Activated CD8-positive, alpha-beta memory T cell treated with anti-CD3 and anti-CD28 coated beads, Interleukin-2, amount 50 U/mL, for 4 hours (primary cell): Measurements from ENCODE around the gene SRSF9.
"Not testable (repeated sequence)": the region's sequence is repeated elsewhere in the genome, so short reads cannot be mapped to it uniquely, and the experiment has no call there.

Experiments used
- DNase-seq: peaks from one replicate; pipeline ENCODE4 v3.0.0-alpha.2; 2020

SRSF9 gene

GRCh38 chr12:120447992-120448391 lies 21.6 kb downstream of the SRSF9 start:
- no peak for DNase-seq

GRCh38 chr12:120446844-120447178 lies 22.7 kb downstream of the SRSF9 start:
- DNase-seq = not testable (repeated sequence)

DNA sequence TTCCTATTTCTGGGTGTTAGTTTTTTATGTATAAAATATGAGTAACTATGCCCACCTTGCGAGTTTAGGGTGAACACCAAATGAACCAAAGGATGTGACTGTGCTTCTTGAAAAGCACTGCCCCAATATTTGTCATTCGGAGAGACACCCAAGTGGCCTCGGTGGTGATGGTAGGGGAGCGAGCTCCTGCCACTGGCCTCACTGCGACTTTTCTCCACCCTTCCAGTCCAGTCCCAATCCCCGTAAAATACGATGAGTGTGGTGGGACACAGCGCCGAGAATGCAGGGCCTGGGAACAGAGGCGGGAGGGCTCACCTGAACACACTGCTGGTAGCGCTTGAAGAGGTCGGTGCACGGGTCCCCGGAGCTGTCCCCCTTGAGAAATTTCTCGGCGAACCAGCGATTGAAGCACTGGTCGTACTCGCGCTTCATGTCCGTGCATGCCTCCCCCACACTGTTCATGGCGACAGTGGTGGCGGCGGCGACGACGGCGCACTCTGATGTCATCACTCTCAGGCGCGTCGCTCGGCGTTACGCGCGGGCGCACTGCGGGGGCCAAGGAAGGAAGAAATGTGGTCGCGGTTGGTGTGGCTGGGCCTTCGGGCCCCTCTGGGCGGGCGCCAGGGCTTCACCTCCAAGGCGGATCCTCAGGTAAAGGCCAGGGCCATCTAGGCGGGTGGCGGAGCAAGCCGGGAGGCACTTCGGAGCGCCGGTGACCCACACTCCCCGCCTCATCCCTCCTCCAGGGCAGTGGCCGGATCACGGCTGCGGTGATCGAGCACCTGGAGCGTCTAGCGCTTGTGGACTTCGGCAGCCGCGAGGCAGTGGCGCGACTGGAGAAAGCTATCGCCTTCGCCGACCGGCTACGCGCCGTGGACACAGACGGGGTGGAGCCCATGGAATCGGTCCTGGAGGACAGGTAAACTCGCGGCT lies 23.4 kb downstream of the SRSF9 start, which contains the start of the genes GATC and TRIAP1:
GATC (plus strand) TSS at position 534 of the 933 bp plus-strand sequence; CDS start at position 571, 37 bp downstream.
TRIAP1 (minus strand) TSS at position 474 of the 933 bp plus-strand sequence; CDS start at position 462, 12 bp downstream.
- DNase-seq = peak; percentile 92

DNA sequence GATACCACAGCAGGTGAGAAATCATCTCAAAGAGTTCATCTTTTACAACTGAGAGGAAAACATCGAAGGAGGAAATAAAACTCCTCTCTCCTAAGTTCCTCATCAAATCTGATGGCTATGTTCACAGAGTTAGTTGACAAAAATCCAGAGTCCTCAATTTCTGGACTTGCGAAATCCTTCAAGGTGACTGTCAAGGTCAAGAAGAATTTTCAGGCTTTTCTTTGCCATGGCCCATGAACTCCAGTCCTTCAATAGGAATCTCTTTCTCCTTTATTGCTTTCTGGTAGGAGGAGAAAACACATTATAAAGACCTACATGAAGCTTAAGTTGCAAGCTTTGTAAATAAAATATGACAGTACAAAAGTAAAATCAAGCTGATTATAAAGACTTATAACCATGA lies 24.9 kb downstream of the SRSF9 start:
- no peak for DNase-seq

DNA sequence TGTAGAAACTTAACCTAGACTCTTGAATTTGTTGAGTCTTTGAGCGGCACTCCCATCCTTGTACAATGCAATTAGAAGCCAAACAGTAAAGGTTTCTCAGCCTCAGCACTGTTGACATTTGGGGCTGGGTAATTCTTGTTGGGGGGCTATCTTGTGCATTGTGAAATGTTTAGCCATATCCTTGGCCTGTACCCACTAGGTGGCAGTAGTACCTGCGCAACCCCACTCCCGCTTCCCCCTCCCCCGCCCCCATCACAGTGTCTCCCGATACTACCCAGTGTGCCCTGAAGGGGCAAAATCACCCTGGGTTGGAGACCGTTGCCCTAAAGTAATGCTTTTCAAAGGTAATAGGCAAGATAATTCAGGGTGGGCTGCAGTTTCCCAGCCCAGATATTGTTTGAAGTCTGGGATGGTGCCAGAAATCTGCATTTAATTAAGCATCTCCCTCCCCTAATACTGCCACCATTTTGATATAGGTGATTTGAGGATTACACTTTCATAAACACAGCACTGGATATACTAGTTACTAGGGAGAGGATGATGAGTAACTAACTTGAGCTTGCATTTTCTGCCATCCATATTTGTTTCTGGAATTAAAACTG lies 29.8 kb downstream of the SRSF9 start:
- DNase-seq = peak; percentile 74

DNA sequence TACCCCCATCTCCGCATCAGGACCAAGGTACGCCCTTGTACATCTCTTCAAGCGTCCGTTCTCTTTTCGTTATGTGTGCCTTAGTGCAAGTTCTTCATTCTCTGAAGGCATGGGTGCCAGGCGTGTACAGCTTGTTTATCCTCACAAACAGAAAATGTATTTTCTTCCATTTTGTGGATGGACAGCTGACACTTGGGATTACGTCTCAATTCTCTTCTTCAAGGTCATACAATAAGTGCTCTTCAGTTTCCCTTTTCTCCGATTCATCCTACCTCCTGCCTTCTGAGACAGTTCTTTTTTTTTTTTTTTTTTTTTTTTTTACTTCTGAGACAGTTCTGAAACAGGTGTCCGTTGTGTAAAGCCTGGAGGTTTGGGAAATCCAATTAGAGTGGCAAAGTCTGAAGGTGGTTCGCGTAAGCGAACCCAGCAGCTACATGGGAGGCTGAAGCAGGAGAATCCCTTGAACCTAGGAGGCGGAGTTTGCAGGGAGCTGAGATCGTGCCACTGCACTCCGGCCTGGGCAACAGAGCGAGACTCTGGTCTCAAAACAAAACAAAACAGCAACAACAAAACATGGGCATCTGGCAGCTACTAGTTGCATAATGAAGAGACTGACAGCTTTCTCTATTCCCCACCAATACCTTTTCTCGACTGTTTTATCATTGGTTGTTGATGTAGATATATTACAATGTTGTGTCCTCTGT lies 30.9 kb downstream of the SRSF9 start:
- DNase-seq = no peak

DNA sequence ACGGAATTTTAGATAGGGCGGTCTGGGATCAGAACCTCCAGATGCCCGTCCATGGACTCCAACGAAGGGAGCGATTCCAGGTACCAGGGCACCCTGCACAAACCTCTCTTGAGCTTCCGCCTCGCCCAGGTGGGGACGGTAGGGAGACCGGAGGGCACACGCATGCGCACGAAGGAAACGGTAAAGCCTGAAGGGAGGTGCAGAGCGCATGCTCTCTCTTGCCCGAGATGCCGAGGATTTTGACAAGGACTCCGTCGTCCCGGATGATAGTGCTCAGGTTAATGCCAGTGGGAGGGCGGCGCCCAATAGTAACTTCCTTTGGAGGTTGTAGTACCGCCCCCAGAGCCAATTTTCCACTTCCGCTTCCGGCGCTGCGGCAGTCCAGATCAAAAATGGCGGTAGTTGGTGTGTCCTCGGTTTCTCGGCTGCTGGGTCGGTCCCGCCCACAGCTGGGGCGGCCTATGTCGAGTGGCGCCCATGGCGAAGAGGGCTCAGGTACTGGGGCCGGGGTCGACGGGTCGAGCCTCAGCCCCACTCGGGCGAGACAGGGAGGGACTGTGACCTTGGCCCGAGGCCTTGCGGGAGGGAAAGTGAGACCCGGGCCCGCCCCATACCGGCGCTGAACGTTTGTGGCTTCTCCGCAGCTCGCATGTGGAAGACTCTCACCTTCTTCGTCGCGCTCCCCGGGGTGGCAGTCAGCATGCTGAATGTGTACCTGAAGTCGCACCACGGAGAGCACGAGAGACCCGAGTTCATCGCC lies 31.6 kb downstream of the SRSF9 start, which contains the start of gene COX6A1:
COX6A1 (plus strand) TSS at position 379 of the 760 bp plus-strand sequence; CDS start at position 393, 14 bp downstream.
- DNase-seq = peak; percentile 94

DNA sequence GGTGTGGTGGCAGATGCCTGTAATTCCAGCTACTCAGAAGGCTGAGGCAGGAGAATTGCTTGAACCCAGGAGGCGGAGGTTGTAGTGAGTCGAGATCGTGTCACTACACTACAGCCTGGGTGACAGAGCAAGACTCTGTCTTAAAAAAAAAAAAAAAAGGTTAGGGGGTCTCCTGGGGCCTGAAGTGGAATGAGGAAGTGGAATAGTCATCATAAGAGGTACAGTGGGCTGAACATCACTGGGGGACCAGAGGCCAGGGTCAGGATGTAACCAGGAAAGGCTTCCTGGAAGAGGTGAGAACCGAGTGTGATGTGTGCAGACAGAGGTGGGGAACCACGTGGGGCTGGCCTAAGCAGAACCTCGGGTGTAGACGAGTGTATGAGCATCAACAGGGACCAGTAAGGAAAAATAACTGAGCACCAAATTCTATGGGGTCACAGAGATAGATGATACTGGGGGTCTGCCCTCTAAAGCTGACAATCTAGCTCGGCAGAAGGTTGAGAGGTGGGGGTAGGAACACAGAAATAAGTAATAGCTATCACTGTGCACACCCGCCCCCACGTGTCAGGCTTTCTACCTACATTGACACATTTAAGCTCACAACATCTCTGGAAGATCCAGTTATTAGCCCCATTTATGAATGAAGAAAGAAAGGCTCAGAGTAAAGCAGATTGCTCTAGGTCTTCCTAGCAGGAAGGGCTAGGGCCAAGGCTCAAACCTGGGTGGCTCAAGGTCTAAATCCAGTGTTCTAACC lies 36.6 kb downstream of the SRSF9 start:
- no peak for DNase-seq

GRCh38 chr12:120429368-120429767 lies 40.2 kb downstream of the SRSF9 start:
- DNase-seq = no peak

DNA sequence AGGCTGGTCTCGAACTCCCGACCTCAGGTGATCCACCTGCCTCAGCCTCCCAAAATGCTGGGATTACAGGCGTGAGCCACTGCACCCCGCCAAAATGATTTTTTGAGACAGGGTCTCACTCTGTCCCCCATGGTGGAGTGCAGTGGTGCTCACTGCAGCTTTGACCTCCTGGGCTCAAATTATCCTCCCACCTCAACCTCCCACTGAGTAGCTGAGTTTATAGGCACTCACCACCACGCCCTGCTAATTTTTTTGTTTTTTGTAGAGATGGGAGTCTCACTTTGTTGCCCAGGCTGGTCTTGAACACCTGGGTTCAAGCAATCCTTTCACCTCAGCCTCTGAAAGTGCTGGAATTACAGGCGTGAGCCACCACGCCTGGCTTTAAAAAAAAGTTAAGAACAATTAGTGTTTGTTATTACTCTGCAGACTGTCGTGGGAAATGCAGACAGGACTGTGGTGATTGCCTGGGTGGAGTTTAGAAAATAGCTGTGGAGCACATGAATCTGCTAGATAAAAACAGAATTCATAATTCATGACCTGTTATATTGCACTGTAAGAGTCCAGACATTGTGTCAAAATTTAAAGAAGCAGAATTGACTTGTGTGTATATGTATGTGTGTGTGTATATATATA lies 40.8 kb downstream of the SRSF9 start:
- no peak for DNase-seq

GRCh38 chr12:120425797-120426196 lies 43.8 kb downstream of the SRSF9 start:
- no peak for DNase-seq

DNA sequence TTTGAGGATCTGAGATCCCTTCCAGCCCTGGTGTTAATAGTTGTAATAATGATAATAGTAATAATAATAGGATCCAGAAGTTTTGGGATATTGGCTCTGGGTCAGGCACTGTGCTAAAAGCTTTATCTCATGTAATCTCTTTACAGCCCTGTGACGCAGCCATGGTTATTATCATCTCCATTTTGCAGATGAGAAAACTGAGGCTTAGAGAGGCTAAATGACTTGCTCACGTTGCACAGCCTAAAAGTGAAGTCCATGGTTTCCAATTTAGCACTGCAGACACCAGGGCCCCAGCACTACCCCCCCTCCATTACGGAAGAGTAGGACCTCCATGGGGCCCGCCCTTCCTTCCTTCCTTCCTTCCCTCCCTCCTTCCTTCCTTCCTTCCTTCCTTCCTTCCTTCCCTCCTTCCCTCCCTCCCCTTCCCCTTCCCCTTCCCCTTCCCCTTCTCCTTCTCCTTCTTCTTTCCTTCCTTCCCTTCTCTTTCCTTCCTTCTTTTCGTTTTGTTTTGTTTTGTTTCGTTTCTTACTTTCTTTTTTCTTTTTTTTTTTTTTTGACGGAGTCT lies 46.6 kb downstream of the SRSF9 start:
- no peak for DNase-seq

GRCh38 chr12:120421701-120422100 lies 47.8 kb downstream of the SRSF9 start:
- DNase-seq = no peak

- DNase-seq = no peak
These were observed 51.5 kb downstream of the SRSF9 start for GRCh38 chr12:120417917-120418580.

DNA sequence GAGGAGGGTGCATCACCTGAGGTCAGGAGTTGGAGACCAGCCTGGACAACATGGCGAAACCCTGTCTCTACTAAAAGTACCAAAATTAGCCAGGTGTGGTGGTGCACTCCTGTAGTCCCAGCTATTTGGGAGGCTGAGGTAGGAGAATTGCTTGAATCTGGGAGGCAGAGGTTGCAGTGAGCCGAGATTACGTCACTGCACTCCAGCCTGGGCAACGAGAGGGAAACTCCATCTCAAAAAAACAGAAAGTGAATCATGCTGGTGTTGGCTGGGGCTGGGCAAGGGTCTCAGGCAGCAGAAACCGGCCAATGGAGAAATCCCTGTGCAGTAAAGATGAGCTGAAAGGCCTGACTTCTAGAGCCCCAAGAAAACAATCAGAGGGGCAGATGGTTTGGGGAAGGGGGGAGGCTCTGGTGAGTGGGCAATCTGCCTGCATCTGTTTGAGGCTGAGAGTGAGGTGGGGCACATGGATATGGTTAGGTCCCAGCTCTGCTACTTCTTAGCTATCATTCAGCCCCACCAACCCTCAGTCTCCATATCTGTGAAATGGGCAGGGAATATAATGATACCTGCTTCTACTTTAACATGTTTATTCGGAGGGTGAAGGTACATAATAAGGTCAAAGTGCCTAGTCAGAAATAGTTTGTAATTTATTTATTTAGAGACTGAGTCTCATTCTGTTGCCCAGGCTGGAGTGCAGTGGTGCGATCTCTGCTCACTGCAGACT lies 52.9 kb downstream of the SRSF9 start:
- no peak for DNase-seq

- DNase-seq = no peak
These were observed 55.5 kb downstream of the SRSF9 start for GRCh38 chr12:120413901-120414695.

DNA sequence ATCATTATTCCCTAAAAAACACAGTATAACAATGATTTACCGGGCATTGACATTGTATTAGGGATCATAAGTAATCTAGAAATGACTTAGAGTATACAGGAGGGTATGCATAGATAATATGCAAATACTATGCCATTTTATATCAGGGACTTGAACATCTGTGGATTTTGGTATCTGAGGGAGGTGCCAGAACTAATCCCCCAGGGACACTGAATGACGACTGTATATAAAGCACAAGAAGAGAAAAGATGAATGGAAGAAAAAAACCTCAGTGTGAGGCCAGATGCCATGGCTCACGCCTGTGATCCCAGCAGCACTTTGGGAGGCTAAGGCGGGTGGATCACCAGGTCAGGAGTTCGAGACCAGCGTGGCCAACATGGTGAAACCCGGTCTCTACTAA lies 57.1 kb downstream of the SRSF9 start:
- DNase-seq = no peak
